Left ventricle myocardium inferior (tissue), 1 donor: ENCODE measurements around the gene GRK6. TPM values are rescaled to one million over a fixed set of nuclear protein-coding genes. Genes with fewer than 3 reads are reported as not detected.
A peak's percentile ranks its signal among the peaks of the same experiment; 100 is the strongest.

Experiments
- DNase-seq: peaks from one replicate; pipeline ENCODE4 v3.0.0-alpha.2; 2020
- H3K27ac ChIP-seq: fragments of 200-600 bp; replicated peaks from 2 replicates; pipeline ENCODE4 v1.8.0; 2021
- H3K27me3 ChIP-seq: fragments of 200-600 bp; 2 replicates; pipeline ENCODE4 v1.8.0; 2021; ENCODE audit warnings: low read depth
- H3K36me3 ChIP-seq: fragments of 200-600 bp; 2 replicates; pipeline ENCODE4 v1.8.0; 2021
- H3K4me1 ChIP-seq: fragments of 200-600 bp; 2 replicates; pipeline ENCODE4 v1.8.0; 2021
- H3K4me3 ChIP-seq: fragments of 200-600 bp; 2 replicates; pipeline ENCODE4 v1.8.0; 2021; ENCODE audit warnings: mild to moderate bottlenecking, moderate library complexity
- H3K9me3 ChIP-seq: fragments of 200-600 bp; replicated peaks from 2 replicates; pipeline ENCODE4 v1.8.0; 2021
- intact Hi-C: fragments of 100-400 bp; cut with micrococcal nuclease; formaldehyde crosslinking; loops from one replicate; pipeline ENCODE4 v1.11.0; 2022
- total RNA-seq: library from RNA; stranded (reverse); fragmentation: NEBNext Ultra II Directional; extraction: Animal tissue kit (Norgen Biotek cat#: 25700); gene quantifications from one replicate; pipeline ENCODE4 v1.2.1, GENCODE V29; 2021
- TF ChIP-seq, protein P1 (sequence below): fragments of 200-600 bp; IDR thresholded peaks from 2 replicates; pipeline ENCODE4 v1.8.0; 2021; ENCODE audit warnings: antibody characterized with exemption, mild to moderate bottlenecking, borderline replicate concordance
- donor health status: DM: no; HTN: yes; CAD: no; lungs with severe emphysema.

GRK6 gene
- total RNA-seq, 1 donor from 2014 or later, result 15.6 TPM

DNA sequence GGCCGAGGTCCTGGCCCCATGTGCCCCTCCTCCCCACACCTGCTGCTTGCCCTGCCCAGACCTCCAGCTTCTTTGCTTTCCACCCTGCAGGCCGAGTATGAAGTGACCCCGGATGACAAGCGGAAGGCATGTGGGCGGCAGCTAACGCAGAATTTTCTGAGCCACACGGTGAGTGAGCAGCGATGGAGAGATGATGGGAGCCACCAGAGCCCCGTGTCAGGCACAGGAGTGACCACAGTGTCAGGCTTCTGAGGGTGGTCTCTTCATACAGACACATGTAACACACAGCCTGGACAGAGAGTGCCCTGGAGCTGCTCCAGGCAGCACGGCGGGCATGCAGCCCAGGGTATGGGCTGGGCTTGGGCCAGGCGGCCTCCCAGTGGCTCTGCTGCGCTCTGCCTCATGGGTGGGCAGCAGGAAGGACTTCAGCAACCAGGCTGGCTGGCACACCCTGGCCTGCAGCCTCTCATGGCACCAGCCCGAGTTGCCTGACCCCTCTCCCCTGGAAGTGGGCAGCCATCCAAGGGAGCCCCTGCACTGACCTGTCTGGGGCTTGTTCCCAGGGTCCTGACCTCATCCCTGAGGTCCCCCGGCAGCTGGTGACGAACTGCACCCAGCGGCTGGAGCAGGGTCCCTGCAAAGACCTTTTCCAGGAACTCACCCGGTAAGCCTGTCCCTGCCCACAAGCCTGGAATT, 5.8 kb downstream of the GRK6 start:
- peak; percentile 64 for DNase-seq
- peaks cover 37% of the 10 kb centered on the region for H3K4me1 ChIP-seq
- H3K27ac ChIP-seq, result peak overlapping the region; percentile 61
- no peak overlapping the region for H3K4me3 ChIP-seq
- no peaks in the 10 kb centered on the region for H3K9me3 ChIP-seq
- H3K36me3 ChIP-seq, result peaks cover 55% of the 10 kb centered on the region
- TF ChIP-seq, protein P1, sequence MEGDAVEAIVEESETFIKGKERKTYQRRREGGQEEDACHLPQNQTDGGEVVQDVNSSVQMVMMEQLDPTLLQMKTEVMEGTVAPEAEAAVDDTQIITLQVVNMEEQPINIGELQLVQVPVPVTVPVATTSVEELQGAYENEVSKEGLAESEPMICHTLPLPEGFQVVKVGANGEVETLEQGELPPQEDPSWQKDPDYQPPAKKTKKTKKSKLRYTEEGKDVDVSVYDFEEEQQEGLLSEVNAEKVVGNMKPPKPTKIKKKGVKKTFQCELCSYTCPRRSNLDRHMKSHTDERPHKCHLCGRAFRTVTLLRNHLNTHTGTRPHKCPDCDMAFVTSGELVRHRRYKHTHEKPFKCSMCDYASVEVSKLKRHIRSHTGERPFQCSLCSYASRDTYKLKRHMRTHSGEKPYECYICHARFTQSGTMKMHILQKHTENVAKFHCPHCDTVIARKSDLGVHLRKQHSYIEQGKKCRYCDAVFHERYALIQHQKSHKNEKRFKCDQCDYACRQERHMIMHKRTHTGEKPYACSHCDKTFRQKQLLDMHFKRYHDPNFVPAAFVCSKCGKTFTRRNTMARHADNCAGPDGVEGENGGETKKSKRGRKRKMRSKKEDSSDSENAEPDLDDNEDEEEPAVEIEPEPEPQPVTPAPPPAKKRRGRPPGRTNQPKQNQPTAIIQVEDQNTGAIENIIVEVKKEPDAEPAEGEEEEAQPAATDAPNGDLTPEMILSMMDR, result peak; percentile 36
- no peaks in the 10 kb centered on the region for H3K27me3 ChIP-seq
- intact Hi-C loops, result no loop called here

DNA sequence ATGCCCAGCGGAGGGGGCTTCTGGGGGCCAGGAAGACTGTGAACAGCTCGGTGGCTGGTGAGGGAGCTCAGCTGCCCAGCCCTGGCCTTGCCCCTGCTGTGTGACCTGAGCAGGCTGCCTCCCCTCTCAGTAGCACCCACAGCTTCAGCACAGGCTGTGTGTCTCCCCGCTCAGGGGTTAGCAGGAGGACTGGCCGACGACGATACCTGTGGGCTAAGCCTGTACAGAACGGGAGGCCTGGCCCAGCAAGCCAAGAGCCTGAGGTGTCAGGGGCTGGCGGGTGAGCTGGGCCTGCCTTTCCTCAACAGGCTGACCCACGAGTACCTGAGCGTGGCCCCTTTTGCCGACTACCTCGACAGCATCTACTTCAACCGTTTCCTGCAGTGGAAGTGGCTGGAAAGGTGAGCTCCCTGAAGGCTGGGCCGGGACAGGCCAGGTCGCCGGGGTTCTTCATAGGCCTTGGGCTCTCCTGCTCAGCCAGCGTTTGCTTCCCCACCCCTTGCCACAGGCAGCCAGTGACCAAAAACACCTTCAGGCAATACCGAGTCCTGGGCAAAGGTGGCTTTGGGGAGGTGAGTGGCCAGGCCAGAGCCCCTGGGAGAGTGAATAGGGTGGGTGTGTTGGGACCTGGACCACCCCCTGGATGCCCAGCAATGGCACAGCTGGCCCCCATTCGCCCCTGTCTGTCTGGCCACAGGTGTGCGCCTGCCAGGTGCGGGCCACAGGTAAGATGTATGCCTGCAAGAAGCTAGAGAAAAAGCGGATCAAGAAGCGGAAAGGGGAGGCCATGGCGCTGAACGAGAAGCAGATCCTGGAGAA, 6.6 kb downstream of the GRK6 start:
- H3K4me3 ChIP-seq, result no peak overlapping the region
- DNase-seq, result no peak
- peaks cover 29% of the 10 kb centered on the region for H3K4me1 ChIP-seq
- no peaks in the 10 kb centered on the region for H3K9me3 ChIP-seq
- peaks cover 63% of the 10 kb centered on the region for H3K36me3 ChIP-seq
- intact Hi-C loops, result no loop called here
- TF ChIP-seq, protein P1, result no peak
- H3K27me3 ChIP-seq, result no peaks in the 10 kb centered on the region
- H3K27ac ChIP-seq, result peak overlapping the region; percentile 33

GRCh38 chr5:177433658-177434217, 7.3 kb downstream of the GRK6 start:
- H3K4me1 ChIP-seq, result peaks cover 23% of the 10 kb centered on the region
- intact Hi-C loops, result no loop called here
- peaks cover 69% of the 10 kb centered on the region for H3K36me3 ChIP-seq

GRCh38 chr5:177434437-177434836, 8.0 kb downstream of the GRK6 start:
- H3K36me3 ChIP-seq, result peaks cover 69% of the 10 kb centered on the region
- no peaks in the 10 kb centered on the region for H3K9me3 ChIP-seq
- no peak for DNase-seq
- intact Hi-C loops, result no loop called here
- H3K4me3 ChIP-seq, result no peak overlapping the region
- TF ChIP-seq, protein P1, result no peak
- H3K27ac ChIP-seq, result no peak overlapping the region
- H3K4me1 ChIP-seq, result peaks cover 21% of the 10 kb centered on the region
- no peaks in the 10 kb centered on the region for H3K27me3 ChIP-seq

More at GRCh38 chr5:177433658-177434217, 7.3 kb downstream of the GRK6 start:
- H3K4me3 ChIP-seq, result no peak overlapping the region
- DNase-seq, result no peak
- no peaks in the 10 kb centered on the region for H3K9me3 ChIP-seq
- no peak overlapping the region for H3K27ac ChIP-seq
- TF ChIP-seq, protein P1, result no peak
- no peaks in the 10 kb centered on the region for H3K27me3 ChIP-seq

GRCh38 chr5:177434942-177435738, 8.7 kb downstream of the GRK6 start:
- Histone ChIP-seq H3K36me3 (peaks cover 69% of the 10 kb centered on the region), H3K27ac (no peak overlapping the region), H3K4me1 (peaks cover 21% of the 10 kb centered on the region), H3K9me3 (no peaks in the 10 kb centered on the region), H3K27me3 (no peaks in the 10 kb centered on the region), H3K4me3 (no peak overlapping the region)
- no peak for DNase-seq
- intact Hi-C loops, result no loop called here
- TF ChIP-seq, protein P1, result no peak
